Stimulated activated CD8-positive, alpha-beta memory T cell treated with anti-CD3 and anti-CD28 coated beads, Interleukin-12 subunit alpha, Interleukin-12 subunit beta, amount 100 ng/mL, for 4 hours (primary cell): ENCODE measurements around the gene C9orf85.
"Not testable (repeated sequence)": the region's sequence is repeated elsewhere in the genome, so short reads cannot be mapped to it uniquely, and the experiment has no call there.

Experiments used
- DNase-seq: peaks from one replicate; pipeline ENCODE4 v3.0.0-alpha.2; 2020; ENCODE audit warnings: low read depth

The C9orf85 gene

DNA sequence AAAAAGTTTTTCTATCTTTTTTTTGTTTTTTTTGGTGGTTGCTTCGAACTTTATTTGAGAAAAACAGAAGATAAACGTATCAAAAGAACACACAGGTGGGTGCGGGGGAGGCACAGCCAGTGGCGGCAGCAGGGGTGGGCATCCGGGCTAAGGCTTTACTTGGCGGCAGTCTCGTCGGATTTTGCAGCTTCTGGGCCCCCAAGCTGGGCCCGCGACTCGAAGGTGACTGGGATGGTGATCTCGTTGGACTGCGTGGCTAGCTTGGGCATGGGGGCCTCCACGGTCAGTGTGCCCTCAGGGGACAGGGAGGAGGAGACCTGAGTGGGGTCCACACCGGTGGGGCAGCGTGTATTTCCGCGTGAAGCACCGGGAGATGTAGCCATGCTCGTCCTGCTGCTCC is 96.3 kb downstream of the C9orf85 start:
- not testable (repeated sequence) for DNase-seq

DNA sequence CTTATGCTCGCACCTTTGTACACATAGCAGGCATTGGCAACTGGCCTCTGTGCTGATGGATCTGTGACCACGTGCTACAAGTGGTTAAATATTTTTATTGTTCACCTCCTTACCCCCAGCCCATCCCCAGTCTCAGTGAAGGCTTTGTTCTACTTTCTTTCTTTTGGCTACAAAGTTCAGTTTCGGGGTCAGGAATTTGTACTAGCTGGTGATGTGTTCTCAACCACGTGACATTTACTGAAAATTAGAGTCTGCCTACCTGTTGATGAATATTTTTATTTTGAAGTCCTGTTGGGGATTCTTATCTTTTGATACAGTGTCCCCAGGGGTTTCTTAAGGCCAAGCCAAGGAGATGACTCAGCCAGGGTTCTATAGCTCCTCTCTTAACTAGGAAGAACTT is 101.2 kb downstream of the C9orf85 start:
- DNase-seq, result no peak

DNA sequence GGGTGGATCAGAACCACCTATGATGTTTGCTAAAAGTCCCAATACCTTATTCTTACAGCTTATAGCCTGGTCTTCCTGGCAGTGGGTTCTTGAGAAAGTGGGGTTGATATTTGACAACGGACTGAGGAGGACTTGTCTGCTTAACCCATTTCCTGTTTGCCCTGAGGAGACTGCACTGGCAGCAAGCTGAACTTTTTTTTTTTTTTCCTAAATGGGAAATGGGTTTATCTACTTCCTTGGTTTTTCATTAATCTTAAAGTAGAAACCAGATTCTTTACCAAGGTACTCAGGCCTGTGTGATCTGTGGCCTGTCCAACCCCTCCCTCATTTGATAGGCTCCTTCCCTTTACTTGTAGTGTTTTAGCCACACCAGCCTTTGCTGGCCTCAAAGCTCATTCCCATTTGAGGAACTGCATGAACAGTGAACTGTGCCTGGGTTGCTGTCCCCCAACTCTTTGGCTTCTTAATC is 101.9 kb downstream of the C9orf85 start:
- no peak for DNase-seq

DNA sequence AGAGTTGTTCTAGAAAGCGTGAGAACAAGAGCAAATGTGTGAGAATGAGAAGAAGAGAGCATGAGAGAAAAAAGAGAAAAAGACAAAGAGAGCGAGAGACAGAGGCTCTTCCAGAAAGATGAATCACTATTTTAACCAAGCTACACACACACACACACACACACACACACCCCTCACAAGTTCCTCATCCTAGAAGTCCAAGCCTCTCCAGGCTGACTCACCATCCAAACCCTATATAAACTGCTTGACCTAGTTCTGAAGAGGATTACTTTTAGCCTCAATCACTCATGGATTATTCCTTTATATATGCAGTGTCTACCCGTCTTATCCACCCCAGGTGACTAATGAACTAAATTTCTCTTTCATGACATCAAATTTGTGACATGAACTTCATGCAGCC is 111.4 kb downstream of the C9orf85 start:
- no peak for DNase-seq
